NCI-H1048 (cell line): ENCODE results near the gene DAPK2.

ENCODE experiments used
- DNase-seq: peaks from one replicate; lab custom pipeline; 2025; lab: John Stamatoyannopoulos, UW

DAPK2 gene

GRCh38 chr15:63996794-63997357, 49.4 kb downstream of the DAPK2 start:
- DNase-seq = no peak

- DNase-seq = no peak
These were observed 50.5 kb downstream of the DAPK2 start for GRCh38 chr15:63995789-63996188.

DNA sequence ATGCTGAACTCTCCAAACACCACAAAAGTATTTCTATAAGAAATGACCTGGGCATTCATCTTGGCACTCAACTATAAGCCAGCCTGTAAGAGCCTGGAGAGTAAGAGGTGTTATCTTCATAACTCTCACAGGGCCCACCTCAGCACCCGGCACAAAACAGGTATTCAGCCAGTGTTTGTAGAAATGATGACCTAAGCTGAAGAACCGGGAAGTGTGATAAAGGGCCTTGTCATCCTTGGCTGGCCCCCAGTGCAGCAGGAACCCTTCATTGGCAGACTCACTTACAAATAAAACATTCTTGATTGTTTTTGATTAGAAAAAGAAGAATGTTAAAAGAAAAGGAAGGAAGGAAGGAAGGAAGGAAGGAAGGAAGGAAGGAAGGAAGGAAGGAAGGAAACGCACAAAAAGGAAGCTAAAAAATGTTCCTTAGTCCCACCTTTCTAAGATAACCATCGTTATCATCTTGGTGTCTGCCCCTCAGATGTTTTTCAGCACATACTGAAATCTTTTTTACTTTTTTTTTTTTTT, 52.1 kb downstream of the DAPK2 start:
- DNase-seq = no peak

DNA sequence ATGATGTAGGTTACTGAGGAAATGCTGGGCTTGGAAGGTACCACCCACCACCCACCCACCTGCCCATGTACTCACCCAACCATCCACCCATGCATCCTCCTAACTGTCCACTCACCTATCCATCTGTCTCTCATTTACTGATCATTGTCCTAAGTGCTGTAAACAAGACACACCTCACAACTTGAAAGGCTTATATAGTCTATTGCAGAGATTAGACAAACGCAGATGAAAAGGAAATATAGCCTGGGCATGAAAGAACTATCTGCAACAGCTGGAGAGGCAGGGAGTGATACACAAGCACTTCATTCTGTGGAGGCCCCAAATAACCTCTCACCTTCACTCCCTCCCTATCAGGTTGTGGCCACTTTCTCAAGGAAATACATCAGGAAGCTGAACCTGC, 54.0 kb downstream of the DAPK2 start:
- no peak for DNase-seq

- no peak for DNase-seq
These were observed 54.6 kb downstream of the DAPK2 start for GRCh38 chr15:63991706-63992105.

- DNase-seq = no peak
These were observed 55.8 kb downstream of the DAPK2 start for GRCh38 chr15:63990454-63990853.

GRCh38 chr15:63987796-63988378, 58.4 kb downstream of the DAPK2 start:
- no peak for DNase-seq

DNA sequence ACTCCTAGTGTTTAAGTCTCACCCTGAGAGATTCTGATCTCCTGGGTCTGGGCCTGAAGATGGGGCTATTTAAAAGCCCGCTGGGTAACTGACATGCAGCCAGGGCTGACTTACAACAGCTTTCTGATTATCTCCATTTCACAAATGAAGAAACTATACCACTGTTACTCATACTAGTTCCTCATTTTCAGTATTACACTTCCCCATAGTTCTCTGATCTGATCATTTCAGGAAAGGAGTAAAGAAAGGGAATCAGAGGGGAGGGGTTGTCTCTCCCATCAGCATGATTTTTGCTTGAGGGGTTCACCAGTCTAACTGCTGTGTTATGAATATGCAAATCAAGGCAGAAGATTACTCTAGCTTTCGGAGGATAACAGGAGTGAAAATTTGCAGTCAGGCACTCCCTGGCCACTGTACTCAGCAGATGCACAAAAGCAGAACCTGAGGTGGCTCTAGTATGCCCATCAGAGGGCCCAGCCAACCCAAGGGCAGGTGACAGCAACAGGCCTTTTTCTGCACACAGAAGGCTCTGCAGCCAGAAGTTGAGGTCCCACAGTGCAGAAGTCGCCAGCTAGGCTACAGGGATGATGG, 59.4 kb downstream of the DAPK2 start:
- DNase-seq = no peak

GRCh38 chr15:63986185-63986680, 60.1 kb downstream of the DAPK2 start:
- no peak for DNase-seq

DNA sequence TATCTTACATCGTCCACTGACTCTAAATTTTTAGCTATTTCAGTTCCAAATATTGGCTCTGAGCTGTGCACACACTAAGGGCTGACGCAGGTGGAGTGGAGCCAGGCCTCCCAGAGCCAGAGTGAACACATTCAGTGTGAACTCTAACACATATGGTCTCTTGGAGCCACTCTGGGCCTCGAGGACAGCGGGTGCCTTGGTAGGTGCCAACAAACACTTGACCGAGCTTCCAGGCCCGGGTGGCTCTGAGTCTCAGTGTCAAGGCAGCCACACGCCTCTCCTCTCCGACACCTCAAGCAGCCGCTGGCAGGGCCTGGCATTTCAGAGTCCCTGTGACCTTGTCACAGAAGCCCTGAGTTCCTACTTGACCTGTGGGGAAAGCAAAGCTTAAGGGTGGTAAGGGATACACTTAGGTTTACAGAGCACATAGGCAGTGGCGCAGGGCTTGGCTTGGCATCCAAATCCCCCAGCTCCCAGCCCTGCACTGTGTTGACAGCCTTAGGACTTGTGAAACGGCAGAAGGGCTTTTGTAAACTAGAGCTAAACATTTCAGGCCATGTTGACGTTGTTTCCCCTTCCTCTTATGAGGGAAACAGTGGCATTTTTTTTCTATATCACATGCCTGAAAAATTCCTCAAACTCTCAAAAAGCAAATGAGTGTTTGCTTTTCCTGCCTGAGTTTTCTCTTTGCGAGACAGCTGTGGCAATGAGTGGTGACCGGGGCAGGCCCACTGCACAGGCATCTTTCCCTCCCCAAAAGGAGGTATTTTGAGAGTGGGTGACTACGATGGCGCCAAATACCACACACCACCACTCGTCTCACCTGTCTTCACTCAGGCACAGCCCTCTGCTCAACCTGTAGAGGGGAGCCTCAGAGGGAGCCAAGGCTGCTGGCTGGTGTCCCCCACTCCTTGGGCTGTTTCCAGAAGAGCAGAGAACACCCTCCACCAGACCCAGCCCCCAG, 60.8 kb downstream of the DAPK2 start:
- no peak for DNase-seq

- no peak for DNase-seq
These were observed 62.0 kb downstream of the DAPK2 start for GRCh38 chr15:63984331-63984730.

GRCh38 chr15:63983061-63983711, 63.1 kb downstream of the DAPK2 start:
- DNase-seq = no peak

- no peak for DNase-seq
These were observed 63.9 kb downstream of the DAPK2 start for GRCh38 chr15:63982381-63982854.

DNA sequence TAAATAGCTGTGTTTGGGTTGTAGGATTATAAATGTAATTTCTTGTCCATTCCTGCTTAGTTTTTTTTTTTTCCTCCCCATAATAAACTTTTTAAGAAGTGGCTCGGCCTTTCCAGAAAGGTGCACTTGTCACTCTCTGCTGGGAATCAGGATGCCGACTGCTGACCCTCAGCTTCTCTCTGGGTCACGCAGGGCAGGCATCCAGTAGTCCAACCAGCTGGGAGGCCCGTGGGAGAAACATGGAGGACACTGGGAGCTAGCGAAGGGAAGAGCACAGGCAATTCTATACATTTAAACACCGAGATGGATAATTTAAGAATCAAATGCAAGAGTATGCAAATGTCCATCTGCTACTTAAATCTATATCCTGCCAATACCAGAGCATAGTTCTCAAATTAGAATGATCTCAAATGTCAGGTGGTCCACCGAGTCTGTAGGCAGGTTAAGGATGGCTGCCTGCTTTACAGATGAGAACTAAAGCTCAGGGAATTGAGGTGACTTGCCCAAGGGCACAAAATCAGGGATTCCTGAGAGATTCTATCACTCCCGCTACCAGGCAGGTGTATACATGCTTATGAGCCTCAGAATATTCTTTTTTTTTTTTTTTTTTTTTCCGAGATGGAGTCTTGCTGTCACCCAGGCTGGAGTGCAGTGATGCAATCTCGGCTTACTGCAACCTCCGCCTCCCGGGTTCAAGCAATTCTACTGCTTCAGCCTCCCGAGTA, 64.5 kb downstream of the DAPK2 start:
- DNase-seq = no peak

- DNase-seq = no peak
These were observed 67.0 kb downstream of the DAPK2 start for GRCh38 chr15:63979262-63979793.

DNA sequence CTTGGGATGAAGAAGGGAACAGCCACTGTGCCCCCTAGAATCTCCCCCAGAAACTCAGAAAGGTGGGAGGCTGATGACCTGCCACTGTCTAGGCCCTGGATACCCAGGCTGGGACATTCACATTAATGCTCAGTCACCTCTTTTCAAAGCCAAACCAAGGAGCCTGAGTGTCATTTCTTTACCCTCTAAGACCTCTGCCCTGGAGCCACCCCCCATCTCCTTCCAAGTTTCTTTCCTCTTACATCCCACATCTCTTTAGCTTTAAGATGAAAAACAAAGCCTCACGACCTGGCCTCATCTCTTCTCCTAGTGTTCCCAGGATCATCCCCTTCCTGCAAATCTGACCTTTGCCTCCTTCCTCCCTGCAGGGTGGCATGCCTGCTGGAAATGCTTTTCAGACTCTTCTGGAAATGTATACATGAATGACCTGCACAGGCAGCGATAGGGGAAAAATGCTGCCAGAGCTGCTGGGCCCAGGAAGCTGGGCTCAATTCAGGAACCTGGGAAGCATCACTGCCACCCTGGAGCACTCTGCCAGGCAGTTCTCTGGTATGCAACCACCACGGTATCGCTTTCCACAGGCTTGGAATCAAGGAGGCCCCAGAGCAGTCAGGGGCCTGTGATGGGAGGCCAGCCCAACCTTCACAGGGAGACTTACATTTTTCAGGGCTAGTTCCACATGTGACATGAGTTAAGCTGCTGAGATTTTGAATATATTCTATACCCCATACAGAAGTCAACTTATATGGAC, 67.6 kb downstream of the DAPK2 start:
- DNase-seq = no peak

GRCh38 chr15:63977119-63977518, 69.2 kb downstream of the DAPK2 start:
- no peak for DNase-seq

DNA sequence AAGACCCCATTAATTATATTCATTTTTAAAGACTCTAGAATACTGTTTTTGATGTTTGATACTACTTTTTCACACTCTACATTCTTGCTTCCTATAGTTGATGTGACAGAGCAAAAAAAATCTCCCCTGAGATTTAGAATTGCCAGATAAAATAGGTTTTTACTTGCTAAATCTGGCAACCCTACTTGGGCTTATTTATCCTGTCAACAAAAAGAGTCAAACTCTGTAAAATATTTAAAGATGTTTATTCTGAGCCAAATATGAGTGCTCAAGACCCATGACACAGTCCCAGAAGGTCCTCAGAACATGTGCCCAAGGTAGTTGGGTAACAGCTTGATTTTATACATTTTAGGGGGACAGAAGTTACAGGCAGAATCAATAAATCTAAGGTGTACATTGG, 72.3 kb downstream of the DAPK2 start:
- DNase-seq = no peak

DNA sequence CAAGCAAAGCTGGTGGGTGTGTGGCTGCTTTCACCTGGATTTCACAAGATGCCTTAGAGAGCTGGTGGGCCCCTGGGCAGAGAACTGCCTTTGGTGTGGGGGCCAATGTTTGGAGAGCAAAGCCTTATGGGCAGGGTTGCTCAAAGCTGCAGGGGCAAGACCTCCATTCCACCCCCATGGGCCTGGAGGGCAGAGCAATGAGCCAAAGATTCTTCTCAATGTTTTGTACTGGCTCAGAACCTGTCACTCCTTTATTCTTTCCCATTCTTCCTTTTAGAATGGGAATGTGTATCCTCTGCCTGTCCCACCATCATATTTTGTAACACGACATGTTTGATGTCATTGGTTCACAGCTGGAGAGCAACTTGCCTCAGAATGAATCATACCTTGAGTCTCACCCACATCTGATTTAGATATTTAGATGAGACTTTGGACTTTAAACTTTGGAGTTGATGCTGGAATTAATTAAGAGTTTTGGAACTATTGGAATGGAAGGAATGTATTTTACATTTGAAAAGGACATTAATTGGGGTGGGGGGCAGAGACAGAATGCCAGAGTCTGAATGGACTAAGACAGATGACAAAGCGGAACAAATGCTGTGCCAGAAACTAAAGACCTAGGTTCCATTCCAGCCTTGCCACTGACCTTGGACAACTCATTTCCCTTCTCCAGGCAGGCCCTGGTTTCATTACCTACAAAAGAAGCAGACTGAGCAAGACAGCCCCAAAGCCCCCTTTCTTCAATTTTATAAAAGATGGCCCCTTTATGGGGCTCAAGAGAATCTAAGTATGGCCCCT, 72.9 kb downstream of the DAPK2 start:
- DNase-seq = no peak
